ENCODE results near the gene TP53RK.

TP53RK gene

GRCh38 chr20:46722450-46722849, 33.2 kb upstream of the TP53RK start:
- H3K27ac ChIP-seq: no peak overlapping the region
- TF ChIP-seq CTCF (conservative IDR thresholded peaks at IDR 0.05) (no peak), ZFX (IDR thresholded peaks at IDR 0.05) (no peak)

- no peak overlapping the region for H3K27ac ChIP-seq
- no peak for TF ChIP-seq CTCF (conservative IDR thresholded peaks at IDR 0.05)
- TF ChIP-seq ZFX (IDR thresholded peaks at IDR 0.05): no peak
Observed at GRCh38 chr20:46721476-46721875, 32.2 kb upstream of the TP53RK start.

- H3K27ac ChIP-seq: no peak overlapping the region
- TF ChIP-seq ZFX (IDR thresholded peaks at IDR 0.05) (no peak), CTCF (conservative IDR thresholded peaks at IDR 0.05) (no peak)
Observed at GRCh38 chr20:46720776-46721425, 31.7 kb upstream of the TP53RK start.

GRCh38 chr20:46720019-46720418, 30.8 kb upstream of the TP53RK start:
- TF ChIP-seq ZFX (IDR thresholded peaks at IDR 0.05) (no peak), CTCF (conservative IDR thresholded peaks at IDR 0.05) (no peak)
- H3K27ac ChIP-seq: no peak overlapping the region

GRCh38 chr20:46717818-46718541, 28.7 kb upstream of the TP53RK start:
- TF ChIP-seq ZFX (IDR thresholded peaks at IDR 0.05) (no peak), CTCF (conservative IDR thresholded peaks at IDR 0.05) (no peak)

GRCh38 chr20:46715292-46715756, 26.1 kb upstream of the TP53RK start:
- H3K27ac ChIP-seq: peak overlapping the region; percentile 80
- no peak for TF ChIP-seq ZFX (IDR thresholded peaks at IDR 0.05)
- TF ChIP-seq CTCF (conservative IDR thresholded peaks at IDR 0.05): no peak; the same call in 1 of the 2 replicates

More at GRCh38 chr20:46717818-46718541, 28.7 kb upstream of the TP53RK start:
- H3K27ac ChIP-seq: no peak overlapping the region
